ENCODE measurements around the gene ARHGAP15.

ARHGAP15 gene

DNA sequence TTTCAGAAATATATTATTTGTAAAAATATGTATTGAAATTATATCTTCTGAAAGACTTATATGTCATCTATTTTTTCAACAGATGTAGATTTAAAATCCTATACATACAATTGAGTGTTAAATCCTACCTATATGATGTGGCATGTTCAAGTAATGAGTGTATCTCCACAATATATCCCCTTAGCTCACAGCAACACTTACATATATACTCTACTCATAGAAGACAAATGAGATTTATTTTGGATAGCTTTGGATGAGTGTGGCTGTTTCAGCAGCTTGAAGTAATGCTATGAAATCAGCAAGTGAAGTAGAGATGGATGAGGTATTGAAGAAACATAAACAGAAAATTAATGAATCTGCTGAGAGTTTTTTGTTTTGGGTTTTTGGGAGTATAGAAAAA lies 263.1 kb downstream of the ARHGAP15 start:
- no peak for DNase-seq (ENCODE audit: low read depth in 1 of 2, low spot score in 1 of 2)

DNA sequence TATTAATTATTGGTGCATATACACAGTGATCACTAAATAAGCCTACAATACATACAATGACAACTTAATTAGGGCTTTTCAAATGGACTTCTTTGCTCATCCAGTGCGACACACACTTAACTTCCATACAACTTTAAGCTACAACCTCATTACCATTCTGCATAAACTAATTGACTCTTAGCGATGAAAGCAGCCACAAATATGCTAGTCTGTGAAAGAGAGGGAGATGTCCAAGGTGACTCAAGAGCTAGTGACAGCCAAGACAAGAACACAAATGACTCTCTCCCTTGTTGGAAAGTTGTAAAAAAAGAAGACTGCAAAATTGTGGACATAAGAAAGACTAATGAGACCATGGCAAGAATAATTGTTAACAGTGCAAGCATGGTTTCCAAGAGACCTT lies 264.8 kb downstream of the ARHGAP15 start:
- DNase-seq (ENCODE audit: low read depth in 1 of 2, low spot score in 1 of 2): no peak

DNA sequence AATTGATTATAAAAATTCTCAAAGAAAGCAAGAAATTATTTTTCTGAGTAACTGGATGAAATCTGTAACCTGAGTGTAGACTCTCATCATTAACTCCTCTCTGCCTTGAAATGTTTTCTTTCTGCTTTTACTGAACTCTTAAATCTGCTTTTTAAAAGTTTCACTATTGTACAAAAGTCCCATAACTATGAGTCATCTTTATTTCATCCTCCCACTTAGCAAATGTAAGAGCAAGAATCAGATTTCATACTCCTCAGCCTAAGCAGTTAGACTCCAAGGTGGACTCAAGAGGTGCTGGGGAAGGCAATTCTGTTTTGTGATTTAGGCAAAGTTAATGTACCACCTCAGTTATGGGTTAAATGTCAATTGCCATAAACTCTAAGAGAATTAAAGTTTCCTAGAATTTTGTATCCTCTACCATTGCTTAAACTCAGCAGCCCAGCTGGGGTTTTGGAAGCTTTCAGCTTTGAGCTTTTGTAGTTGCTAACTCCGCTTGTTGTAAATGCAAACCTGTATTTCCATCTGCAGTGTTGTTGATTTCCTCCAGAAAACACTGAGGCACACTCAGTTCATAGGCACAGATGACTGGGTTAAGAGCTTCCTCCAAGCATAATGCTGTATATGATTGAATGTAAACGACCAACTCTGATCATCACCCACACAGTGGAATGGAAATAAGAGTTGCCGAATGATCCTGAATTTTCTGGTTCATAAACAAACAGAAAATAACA lies 268.8 kb downstream of the ARHGAP15 start:
- DNase-seq (ENCODE audit: low read depth in 1 of 2, low spot score in 1 of 2): no peak

- DNase-seq (ENCODE audit: low read depth in 1 of 2, low spot score in 1 of 2): no peak
Measured at GRCh38 chr2:143398781-143399180, 269.6 kb downstream of the ARHGAP15 start.

GRCh38 chr2:143399631-143400069 lies 270.4 kb downstream of the ARHGAP15 start:
- DNase-seq (ENCODE audit: low read depth in 1 of 2, low spot score in 1 of 2): no peak

DNA sequence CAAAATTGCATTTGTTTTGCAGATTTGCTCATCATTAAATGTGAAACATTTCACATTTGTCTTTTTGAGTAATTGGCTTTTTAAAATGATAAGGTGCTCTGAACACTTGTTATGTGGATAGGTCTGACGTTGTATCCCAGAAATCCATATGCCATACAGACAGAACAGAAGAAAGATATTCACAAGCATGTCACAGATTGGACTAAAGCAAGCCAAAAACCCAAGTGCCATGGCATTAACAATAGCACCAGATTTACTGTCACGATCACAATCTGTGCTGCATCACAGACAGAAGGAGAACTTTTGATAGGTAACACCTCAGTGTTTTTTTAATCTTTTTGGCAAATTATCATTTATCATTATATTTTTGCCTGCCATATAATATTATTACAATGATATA lies 272.6 kb downstream of the ARHGAP15 start:
- DNase-seq (ENCODE audit: low read depth in 1 of 2, low spot score in 1 of 2): no peak

DNA sequence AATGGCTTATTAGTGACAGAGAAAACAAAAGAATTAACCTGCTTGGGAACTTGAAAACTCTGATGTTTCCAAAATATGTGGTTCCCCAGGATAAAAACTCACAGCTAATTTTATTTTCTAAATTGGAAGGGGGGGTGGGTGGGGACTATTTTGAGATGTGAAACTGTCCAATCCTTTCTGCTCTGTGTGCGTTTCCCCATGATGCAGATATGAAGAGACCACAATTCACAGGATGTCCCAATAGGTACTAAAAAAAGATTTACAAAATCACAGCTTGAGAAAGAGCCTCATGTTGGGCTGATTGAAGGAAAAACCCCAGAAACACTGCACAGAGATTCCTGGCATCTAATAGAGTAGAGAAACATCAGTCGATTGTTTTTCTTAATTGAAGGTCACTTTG lies 273.2 kb downstream of the ARHGAP15 start:
- DNase-seq (ENCODE audit: low read depth in 1 of 2, low spot score in 1 of 2): no peak

GRCh38 chr2:143410082-143410897 lies 281.1 kb downstream of the ARHGAP15 start:
- no peak for DNase-seq (ENCODE audit: low read depth in 1 of 2, low spot score in 1 of 2)

- DNase-seq (ENCODE audit: low read depth in 1 of 2, low spot score in 1 of 2): no peak
Measured at GRCh38 chr2:143415571-143415970, 286.4 kb downstream of the ARHGAP15 start.

DNA sequence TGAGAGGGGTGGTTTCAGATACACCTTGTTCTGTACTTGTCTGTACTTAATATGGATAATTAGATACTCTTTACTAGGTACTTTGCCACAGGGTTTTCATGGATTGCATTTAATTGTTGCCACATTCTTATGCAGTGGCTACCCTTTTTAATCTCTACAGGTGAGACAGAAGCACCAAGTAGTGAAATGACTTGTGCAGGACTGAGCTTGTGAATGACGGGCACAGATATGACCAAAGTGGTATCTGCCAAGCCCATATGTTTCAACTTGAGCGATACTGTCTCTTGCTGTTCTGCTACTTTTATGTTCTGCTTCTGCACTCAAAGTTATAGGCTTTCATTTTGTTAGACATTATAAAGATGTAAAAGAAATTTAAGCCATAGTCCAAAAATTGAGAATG lies 288.2 kb downstream of the ARHGAP15 start:
- DNase-seq (ENCODE audit: low read depth in 1 of 2, low spot score in 1 of 2): no peak

GRCh38 chr2:143420313-143420712 lies 291.1 kb downstream of the ARHGAP15 start:
- no peak for DNase-seq (ENCODE audit: low read depth in 1 of 2, low spot score in 1 of 2)

DNA sequence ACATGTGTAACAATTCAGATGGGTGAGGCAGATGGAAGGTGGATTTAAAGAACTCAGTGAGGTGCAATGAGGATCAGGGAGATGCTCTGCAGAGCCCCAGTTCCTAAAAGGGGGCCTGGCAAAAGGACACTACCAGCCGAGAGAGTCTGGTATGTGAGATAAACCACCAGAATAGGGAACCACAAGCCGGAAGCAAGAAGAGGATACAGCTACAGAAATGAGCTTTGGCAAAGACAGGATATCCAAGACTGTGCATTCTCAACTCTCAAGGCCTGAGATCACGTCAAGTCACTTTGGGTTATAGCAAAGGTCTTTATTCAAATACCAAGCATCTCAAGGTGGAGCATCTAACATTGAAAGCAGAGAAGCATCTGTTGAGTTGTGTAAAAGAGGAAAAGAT lies 293.5 kb downstream of the ARHGAP15 start:
- DNase-seq (ENCODE audit: low read depth in 1 of 2, low spot score in 1 of 2): no peak

- no peak for DNase-seq (ENCODE audit: low read depth in 1 of 2, low spot score in 1 of 2)
Measured at GRCh38 chr2:143425896-143426295, 296.7 kb downstream of the ARHGAP15 start.

- no peak for DNase-seq (ENCODE audit: low read depth in 1 of 2, low spot score in 1 of 2)
Measured at GRCh38 chr2:143426296-143426695, 297.1 kb downstream of the ARHGAP15 start.

DNA sequence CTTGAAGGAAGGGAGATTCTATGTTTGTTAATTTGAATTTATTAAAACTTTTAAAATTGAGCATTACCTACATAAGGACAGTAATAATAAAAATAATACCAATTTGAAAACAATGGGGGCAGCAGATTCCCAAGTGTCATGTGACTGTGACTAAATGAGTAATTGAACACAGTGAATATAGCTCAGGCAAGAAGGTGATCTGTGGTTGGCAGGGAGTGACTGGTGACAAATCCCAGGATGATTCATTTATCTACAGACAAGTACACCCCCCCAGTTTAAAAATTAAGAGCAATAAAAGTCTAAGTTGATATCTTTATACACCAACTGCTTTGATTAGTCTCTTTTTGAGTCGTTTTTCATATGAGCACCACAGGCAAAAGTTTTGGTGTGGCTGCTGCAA lies 299.5 kb downstream of the ARHGAP15 start:
- DNase-seq (ENCODE audit: low read depth in 1 of 2, low spot score in 1 of 2): no peak

DNA sequence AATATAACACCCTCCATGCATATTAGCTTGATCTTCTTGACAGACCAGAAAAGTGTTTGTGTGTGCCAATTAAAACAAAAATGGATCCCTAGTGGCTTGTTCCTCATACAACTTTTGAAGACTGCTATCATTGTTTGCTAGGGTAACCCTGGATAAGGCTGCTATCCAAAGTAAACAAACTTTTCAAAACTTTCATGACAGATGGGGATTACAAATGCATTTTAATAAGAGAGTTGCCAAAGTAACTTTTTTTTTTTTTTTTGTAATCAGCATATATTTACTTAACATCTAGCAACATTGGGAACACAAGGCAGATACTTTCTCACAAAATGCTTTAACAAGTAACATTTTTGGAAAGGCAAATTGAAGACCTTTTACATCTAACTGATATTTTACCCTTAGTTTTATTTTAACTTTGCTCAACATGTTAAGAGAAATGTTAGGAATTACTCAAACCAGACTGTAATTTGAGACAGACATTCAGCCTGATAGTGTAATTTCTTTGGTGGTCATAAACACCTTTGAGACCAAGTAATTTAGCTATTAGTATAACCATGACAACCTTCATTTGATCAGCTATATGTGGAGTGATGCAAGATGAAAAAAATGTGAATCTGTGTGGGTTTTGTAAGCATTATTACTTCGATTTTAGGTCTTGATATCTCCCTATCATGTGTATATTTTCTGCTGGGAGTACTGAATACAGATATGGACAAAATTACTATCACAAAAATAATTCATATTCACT lies 300.9 kb downstream of the ARHGAP15 start:
- DNase-seq (ENCODE audit: low read depth in 1 of 2, low spot score in 1 of 2): no peak

- no peak for DNase-seq (ENCODE audit: low read depth in 1 of 2, low spot score in 1 of 2)
Measured at GRCh38 chr2:143431316-143431715, 302.1 kb downstream of the ARHGAP15 start.

GRCh38 chr2:143433251-143433650 lies 304.0 kb downstream of the ARHGAP15 start:
- no peak for DNase-seq (ENCODE audit: low read depth in 1 of 2, low spot score in 1 of 2)

DNA sequence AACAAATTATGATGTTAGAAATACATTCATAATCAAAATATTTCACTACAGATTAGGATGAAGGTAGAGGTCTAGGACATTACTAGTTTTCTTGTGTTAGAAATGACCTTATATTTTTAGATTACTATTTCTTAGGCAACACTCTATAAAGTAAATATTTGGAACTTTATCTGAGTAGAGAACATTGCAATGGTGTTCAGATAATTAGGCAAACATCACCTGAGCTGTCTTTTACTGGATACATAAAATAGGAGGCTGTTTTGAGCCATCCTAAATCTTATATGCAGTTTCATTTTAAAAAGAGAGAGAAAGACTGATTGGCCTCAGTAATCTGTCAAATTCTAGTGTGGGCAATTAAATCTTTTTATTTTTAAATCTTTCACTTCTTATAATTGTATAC lies 304.6 kb downstream of the ARHGAP15 start:
- DNase-seq (ENCODE audit: low read depth in 1 of 2, low spot score in 1 of 2): no peak

GRCh38 chr2:143434445-143434844 lies 305.2 kb downstream of the ARHGAP15 start:
- no peak for DNase-seq (ENCODE audit: low read depth in 1 of 2, low spot score in 1 of 2)

GRCh38 chr2:143435131-143435530 lies 305.9 kb downstream of the ARHGAP15 start:
- DNase-seq (ENCODE audit: low read depth in 1 of 2, low spot score in 1 of 2): no peak

DNA sequence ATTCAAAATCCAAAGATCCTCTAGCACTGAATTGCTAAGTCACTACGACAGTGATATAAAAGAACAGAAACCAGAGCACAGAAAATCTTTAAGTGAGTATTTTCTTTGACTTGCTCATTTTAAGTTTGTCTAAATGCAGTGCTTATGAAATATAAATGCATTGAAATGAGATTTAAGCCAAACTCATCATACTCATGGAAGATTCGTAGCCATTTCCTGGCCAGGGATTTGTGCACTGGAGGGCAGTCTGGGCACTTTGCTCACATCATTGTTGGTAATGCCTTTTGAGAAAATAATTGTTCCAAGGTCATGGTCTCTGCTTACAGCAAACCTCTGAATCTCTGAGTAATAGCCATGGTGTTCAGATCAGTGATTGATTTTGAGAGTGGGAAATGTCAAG lies 307.7 kb downstream of the ARHGAP15 start:
- no peak for DNase-seq (ENCODE audit: low read depth in 1 of 2, low spot score in 1 of 2)

All from activated CD4-positive, alpha-beta T cell treated with anti-CD3 and anti-CD28 coated beads, Interleukin-2, amount 50 U/mL, for 24 hours (primary cell).